Heart left ventricle (tissue), 13 donors: ENCODE results near the gene AEBP2.

Experiments used
- POLR2A ChIP-seq, 2 donors: fragments of 450-650 bp; IDR thresholded peaks; one replicate each; pipeline ENCODE4 v1.6.1; 2017; ENCODE audit warnings: antibody characterized with exemption in 2 of 2, mild to moderate bottlenecking in 2 of 2, moderate library complexity in 2 of 2
- TF ChIP-seq, protein P1 (sequence below), 12 donors: fragments of 200-600 bp; sonication (generic) in 4 of 12; IDR thresholded peaks; one replicate each; pipeline versions ENCODE4 v1.5.0 to v1.8.0; 2018 to 2022; ENCODE audit warnings: antibody characterized with exemption in 12 of 12, mild to moderate bottlenecking in 5 of 12
- donor health status: ischemic (EF 13 %, LVEDD 7.1; RV severe dilation, severe dysfunction).
- donor health status: DM: no; HTN: yes; CAD: no.
- donor health status: DM: no; HTN: no; CAD: no.
- donor health status: ischemic (EF 25% LVEDD 6.9; RV normal size, moderate dysfunction).
- donor health status: ischemic (EF 25% LVEDD 5.7; RV mildly dilated, moderate dysfunction).
- donor health status: ischemic (EF 35%, LVEDD 5.7; RV mildly dilated, moderate dysfunction).
- donor health status: nonischemic (EF 11% LVEDD 7.7; RV severe dilation, severe dysfunction).
- donor health status: DM: yes; HTN: yes; CAD: no.
- donor health status: PGD.
- donor health status: ischemic (EF 29% LVEDD 5.4; RV normal size, mild dysfunction).
- donor health status: nonischemic (EF 23%, LVEDD 6.1; RV moderate dilation, normal function).

DNA sequence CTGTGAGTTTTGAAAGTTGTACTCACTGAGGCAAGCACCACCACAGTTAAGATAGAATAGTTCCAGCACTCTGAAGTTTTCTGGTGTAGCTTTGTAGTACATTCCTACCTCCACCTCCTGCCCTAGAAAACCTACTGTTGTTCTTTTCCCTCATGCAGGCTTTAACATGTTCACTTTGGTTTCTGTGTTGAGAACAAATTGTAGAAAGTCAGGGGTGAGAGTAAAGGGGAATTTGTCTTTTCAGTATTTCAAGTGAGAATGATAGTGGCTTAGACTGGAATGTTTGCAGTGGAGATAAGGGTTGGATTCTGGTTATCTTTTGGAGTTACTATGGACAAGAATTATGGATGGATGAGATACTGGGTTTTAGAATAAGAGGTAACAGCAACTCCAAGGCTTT is 67.2 kb downstream of the AEBP2 start:
- TF ChIP-seq, protein P1, sequence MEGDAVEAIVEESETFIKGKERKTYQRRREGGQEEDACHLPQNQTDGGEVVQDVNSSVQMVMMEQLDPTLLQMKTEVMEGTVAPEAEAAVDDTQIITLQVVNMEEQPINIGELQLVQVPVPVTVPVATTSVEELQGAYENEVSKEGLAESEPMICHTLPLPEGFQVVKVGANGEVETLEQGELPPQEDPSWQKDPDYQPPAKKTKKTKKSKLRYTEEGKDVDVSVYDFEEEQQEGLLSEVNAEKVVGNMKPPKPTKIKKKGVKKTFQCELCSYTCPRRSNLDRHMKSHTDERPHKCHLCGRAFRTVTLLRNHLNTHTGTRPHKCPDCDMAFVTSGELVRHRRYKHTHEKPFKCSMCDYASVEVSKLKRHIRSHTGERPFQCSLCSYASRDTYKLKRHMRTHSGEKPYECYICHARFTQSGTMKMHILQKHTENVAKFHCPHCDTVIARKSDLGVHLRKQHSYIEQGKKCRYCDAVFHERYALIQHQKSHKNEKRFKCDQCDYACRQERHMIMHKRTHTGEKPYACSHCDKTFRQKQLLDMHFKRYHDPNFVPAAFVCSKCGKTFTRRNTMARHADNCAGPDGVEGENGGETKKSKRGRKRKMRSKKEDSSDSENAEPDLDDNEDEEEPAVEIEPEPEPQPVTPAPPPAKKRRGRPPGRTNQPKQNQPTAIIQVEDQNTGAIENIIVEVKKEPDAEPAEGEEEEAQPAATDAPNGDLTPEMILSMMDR (IDR thresholded peaks at IDR 0.05), result no peak
- no peak for TF ChIP-seq POLR2A (IDR thresholded peaks at IDR 0.05)
